Measurements from ENCODE around the gene TMEM158.

The TMEM158 gene

DNA sequence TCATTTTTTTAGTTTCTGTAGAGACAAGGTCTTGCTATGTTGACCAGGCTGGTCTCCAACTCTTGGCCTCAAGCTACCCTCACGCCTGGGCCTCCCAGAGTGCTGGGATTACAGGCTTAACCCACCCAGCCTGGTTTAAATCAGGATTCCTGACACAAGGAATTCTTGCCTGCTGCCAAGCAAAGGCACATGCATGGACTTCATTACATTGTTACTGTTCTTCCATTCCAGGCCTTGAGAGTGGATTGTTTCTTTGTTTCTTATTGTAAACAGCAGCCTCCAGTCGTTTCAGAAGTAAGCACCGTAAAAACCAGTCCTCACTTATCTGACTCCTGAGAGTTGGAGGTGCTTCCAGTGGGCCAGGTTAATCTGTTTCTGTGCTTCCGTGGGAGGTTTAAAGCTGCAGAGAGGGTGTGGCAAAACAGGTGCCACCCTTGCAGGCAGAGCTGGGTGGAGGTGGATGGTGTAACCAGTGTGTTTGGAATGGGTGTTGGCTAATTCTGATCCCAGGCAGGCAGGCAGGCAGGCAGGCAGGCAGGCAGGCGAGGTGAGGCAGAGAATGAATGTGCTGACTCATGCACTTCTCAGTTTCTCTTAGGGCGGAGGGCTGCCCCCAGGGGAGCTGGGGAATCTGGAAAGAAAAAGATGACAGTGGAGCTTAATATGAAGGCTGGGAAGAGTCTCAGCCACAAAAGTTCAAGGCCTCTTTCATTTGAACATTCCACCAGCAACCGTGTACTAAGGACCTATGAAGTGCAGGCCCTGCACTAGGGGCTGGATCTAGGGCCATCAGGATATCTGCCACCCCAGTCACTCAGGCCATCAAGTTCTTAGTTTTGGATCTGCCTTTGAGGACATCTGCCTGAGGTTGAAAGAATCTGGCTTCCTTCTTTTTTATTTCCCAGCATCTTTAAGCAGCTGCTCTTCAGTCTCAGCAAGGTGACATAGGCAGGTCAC is 42.9 kb downstream of the TMEM158 start:
- DNase-seq: peak in 1 of 2 experiments; percentile 21
- TF ChIP-seq POLR2A (IDR thresholded peaks at IDR 0.05; ENCODE audit: low read length): no peak
- TF ChIP-seq GATA1 (IDR thresholded peaks at IDR 0.05; ENCODE audit: low read depth, low read length): no peak

GRCh38 chr3:45181496-45181895 is 44.6 kb downstream of the TMEM158 start:
- no peak for DNase-seq
- TF ChIP-seq POLR2A (IDR thresholded peaks at IDR 0.05; ENCODE audit: low read length) (no peak), GATA1 (IDR thresholded peaks at IDR 0.05; ENCODE audit: low read depth, low read length) (no peak)

GRCh38 chr3:45180899-45181298 is 45.2 kb downstream of the TMEM158 start:
- TF ChIP-seq GATA1 (IDR thresholded peaks at IDR 0.05; ENCODE audit: low read depth, low read length) (no peak), POLR2A (IDR thresholded peaks at IDR 0.05; ENCODE audit: low read length) (no peak)

GRCh38 chr3:45180051-45180450 is 46.0 kb downstream of the TMEM158 start:
- no peak for DNase-seq
- TF ChIP-seq POLR2A (IDR thresholded peaks at IDR 0.05; ENCODE audit: low read length) (no peak), GATA1 (IDR thresholded peaks at IDR 0.05; ENCODE audit: low read depth, low read length) (no peak)

More at GRCh38 chr3:45180899-45181298, 45.2 kb downstream of the TMEM158 start:
- no peak for DNase-seq

GRCh38 chr3:45179163-45179562 is 46.9 kb downstream of the TMEM158 start:
- no peak for DNase-seq
- no peak for TF ChIP-seq POLR2A (IDR thresholded peaks at IDR 0.05; ENCODE audit: low read length)
- TF ChIP-seq GATA1 (IDR thresholded peaks at IDR 0.05; ENCODE audit: low read depth, low read length): no peak

- no peak for DNase-seq
- TF ChIP-seq GATA1 (IDR thresholded peaks at IDR 0.05; ENCODE audit: low read depth, low read length) (no peak), POLR2A (IDR thresholded peaks at IDR 0.05; ENCODE audit: low read length) (no peak)
Observed at GRCh38 chr3:45178183-45179023, 47.7 kb downstream of the TMEM158 start.

DNA sequence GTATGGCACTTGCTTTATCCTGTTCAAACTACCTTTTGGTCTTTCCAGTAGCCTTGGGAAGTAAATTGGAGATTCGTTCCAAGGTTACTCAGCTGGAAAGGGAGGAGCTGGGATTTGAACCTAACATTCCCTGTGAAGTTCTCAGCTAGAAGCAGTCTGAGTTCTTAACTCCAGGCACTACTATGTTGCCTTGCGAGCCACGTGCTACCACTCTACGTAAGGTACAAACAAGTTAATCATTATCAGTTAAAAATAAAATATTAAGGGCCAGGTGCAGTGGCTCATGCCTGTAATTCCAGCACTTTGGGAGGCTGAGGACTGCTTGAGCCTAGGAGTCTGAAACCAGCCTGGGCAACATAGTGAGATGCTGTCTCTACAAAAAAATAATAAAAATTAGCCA is 49.2 kb downstream of the TMEM158 start:
- no peak for DNase-seq
- TF ChIP-seq POLR2A (IDR thresholded peaks at IDR 0.05; ENCODE audit: low read length): no peak
- no peak for TF ChIP-seq GATA1 (IDR thresholded peaks at IDR 0.05; ENCODE audit: low read depth, low read length)

Data from erythroblast (primary cell).